RWPE1 (cell line): ENCODE results near the gene S100B.

Source experiments
- CTCF ChIA-PET: fragments of 350-600 bp; sonication (Branson Sonifier 250); formaldehyde crosslinking; extraction: SDS; loops from one replicate; lab custom pipeline; 2021; lab: Yijun Ruan, JAX
- POLR2A ChIA-PET: fragments of 400-600 bp; formaldehyde crosslinking; extraction: SDS; loops from one replicate; lab custom pipeline; 2020; ENCODE audit warnings: antibody characterized with exemption; ENCODE audit not compliant: low non-redundant PET; lab: Yijun Ruan, JAX
- DNase-seq: peaks from one replicate; pipeline ENCODE4 v3.0.0; 2012; ENCODE audit warnings: low spot score
- H3K27ac ChIP-seq: fragments of 450-650 bp; 2 replicates; pipeline ENCODE4 v1.5.1; 2017
- TF ChIP-seq, protein P1 (sequence below): fragments of 450-650 bp; conservative IDR thresholded peaks from 2 replicates; pipeline ENCODE4 v1.5.1; 2017; ENCODE audit warnings: low read depth, mild to moderate bottlenecking

S100B gene

DNA sequence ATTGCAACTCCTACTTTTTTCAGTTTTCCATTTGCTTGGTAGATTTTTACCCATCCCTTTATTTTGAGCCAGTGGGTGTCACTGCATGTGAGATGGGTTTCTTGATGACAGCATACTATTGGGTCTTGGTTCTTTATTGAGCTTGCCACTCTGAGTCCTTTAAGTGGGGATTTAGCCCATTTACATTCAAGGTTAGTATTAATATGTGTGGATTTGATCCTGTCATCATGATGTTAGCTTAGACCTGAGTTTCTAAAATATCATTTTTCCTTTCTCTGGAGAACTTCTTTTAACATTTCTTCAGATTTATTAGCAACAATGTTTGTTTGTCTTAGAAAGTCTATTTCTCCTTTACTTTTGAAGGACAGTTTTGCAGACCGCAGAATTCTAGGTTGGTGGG, 11.8 kb upstream of the S100B start:
- ChIA-PET CTCF (no interaction called here), POLR2A (no interaction called here)
- no peak overlapping the region for H3K27ac ChIP-seq
- no peak for DNase-seq
- TF ChIP-seq, protein P1, sequence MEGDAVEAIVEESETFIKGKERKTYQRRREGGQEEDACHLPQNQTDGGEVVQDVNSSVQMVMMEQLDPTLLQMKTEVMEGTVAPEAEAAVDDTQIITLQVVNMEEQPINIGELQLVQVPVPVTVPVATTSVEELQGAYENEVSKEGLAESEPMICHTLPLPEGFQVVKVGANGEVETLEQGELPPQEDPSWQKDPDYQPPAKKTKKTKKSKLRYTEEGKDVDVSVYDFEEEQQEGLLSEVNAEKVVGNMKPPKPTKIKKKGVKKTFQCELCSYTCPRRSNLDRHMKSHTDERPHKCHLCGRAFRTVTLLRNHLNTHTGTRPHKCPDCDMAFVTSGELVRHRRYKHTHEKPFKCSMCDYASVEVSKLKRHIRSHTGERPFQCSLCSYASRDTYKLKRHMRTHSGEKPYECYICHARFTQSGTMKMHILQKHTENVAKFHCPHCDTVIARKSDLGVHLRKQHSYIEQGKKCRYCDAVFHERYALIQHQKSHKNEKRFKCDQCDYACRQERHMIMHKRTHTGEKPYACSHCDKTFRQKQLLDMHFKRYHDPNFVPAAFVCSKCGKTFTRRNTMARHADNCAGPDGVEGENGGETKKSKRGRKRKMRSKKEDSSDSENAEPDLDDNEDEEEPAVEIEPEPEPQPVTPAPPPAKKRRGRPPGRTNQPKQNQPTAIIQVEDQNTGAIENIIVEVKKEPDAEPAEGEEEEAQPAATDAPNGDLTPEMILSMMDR, result no peak

DNA sequence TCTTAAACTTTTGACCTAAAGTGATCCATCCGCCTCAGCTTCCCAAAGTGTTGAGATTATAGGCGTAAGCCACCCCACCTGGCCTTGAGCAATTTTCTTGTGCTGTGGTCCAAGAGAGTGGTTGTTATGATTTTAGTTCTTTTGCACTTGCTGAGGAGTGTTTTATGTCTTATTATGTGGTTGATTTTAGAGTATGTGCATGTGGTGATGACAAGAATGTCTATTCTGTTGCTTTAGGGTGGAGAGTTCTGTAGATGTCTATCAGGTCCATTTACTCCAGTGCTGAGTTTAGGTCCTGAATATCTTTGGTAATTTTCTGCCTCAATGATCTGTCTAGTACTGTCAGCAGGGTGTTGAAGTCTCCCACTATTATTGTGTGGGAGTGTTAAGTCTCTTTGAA, 11.2 kb upstream of the S100B start:
- no peak overlapping the region for H3K27ac ChIP-seq
- no peak for DNase-seq
- POLR2A ChIA-PET, result no interaction called here
- TF ChIP-seq, protein P1, result no peak
- CTCF ChIA-PET, result no interaction called here

DNA sequence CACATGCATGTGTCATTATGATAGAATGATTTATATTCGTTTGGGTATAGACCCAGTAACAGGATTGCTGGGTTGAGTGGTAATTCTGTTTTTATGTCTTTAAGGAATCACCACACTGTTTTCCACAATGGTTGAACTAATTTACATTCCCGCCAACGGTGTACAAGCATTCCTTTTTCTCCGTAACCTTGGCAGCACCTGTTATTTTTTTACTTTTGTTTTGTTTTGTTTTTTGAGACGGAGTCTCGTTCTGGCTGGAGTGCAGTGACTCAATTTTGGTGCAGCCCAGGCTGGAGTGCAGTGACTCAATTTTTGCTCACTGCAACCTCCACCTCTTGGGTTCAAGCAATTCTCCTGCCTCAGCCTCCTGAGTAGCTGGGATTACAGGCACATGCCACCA, 8.5 kb upstream of the S100B start:
- no peak for DNase-seq
- TF ChIP-seq, protein P1, result no peak
- ChIA-PET CTCF (no interaction called here), POLR2A (no interaction called here)
- no peak overlapping the region for H3K27ac ChIP-seq

DNA sequence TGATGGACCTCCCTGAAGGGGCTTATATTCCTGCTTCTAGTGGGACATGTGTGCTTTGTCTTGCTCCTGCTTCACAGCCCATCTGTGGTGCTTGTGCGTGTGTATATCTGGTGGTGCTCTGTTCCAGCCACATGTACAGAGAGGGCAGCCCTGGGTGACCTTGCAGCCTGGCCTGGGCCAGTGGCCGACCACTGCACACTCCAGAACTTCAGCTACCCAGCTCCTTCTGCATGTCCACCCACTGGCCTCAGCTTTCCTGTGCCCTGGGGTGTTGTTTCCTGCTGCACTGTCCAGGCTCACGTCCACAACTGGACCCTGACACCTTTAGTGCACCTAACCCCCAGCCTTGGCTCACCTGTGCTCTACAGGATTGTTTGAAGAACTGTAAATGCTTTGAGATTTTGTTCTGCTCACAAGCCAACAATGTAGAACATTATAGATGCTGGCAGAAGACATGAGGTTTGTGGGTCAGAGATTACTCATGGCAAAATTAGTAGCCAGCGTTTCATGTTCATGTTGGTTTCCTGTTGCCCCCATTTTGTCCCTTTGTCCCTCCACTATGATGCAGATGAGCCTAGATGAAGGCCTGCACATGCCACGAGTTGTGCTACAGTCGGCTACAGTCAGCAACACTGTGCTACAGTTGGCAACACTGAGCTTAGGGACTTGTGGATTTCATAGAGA, 5.3 kb upstream of the S100B start:
- TF ChIP-seq, protein P1, result no peak
- no peak overlapping the region for H3K27ac ChIP-seq
- no peak for DNase-seq
- ChIA-PET POLR2A (no interaction called here), CTCF (no interaction called here)

DNA sequence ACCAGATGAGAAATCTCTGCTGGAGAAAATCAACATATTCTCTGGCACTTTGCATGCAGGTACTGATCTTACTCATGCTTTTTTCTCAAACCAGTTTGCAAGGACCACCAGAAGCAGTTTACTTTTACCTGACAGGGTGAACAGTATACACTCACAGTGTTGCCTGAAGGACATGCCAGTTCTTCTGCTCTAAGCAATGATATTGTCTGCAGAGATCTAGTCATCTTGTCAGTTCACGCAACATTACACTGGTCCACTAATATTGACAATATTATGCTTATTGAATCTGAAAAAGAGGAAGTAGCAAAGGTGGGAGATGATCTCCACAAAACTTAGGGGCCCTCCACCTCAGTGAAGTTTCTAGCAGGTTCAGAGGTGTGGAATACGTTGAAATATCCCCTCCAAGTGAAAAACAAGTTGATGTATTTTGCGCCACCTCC, 3.8 kb upstream of the S100B start:
- CTCF ChIA-PET, result no interaction called here
- POLR2A ChIA-PET, result no interaction called here
- no peak for DNase-seq
- H3K27ac ChIP-seq, result no peak overlapping the region
- TF ChIP-seq, protein P1, result no peak

DNA sequence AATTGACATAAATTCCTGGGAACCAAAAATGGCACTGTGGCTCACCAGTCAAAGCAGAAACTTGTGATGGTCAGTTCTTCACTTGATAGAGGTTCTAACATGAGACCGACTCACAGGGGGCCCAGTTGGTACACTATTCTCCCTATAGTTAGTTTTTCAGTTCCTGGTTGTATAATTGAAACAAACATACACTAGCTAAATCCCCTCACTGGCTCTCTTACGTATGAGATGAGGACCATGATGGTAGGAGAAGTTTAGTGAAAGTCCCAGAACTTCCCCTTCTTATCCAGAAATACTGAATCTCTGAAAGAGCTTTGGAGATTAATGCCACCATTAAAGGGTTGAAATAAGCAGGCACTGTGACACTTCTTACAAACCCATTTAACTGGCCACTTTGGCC, 2.8 kb upstream of the S100B start:
- ChIA-PET POLR2A (no interaction called here), CTCF (no interaction called here)
- no peak for DNase-seq
- TF ChIP-seq, protein P1, result no peak
- no peak overlapping the region for H3K27ac ChIP-seq
